GM18499 (cell line): ENCODE measurements around the gene MACROH2A1.

ENCODE experiments used
- ATAC-seq: cut with Tn5 transposase; IDR thresholded peaks from one replicate; pipeline ENCODE4 v1.9.1; 2021; ENCODE audit warnings: moderate number of reproducible peaks; ENCODE audit not compliant: insufficient read depth, unreplicated experiment

The MACROH2A1 gene

DNA sequence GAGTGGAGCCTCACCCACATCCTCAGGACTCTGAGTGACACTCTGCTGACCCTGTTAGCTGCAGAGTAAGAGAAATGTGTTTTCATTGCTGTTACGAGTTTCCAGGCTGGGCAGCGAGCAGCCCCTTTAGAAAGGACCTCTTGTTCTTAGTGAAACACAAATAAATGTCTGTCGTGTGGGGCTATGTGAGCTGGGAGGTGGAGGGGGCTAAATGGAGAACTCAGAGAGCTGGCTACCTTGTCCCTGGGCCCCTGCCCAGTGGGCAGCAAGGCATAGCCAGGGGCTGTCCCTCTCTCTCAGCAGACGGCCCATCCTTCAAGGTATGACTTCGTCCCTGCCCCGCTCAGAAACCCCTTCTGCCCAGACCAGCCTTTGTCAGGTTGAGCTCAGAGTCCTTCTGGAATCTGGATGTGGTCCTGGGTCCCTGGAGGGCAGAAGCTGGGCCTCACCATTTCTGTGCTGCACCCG, 38.0 kb upstream of the MACROH2A1 start:
- no peak for ATAC-seq

DNA sequence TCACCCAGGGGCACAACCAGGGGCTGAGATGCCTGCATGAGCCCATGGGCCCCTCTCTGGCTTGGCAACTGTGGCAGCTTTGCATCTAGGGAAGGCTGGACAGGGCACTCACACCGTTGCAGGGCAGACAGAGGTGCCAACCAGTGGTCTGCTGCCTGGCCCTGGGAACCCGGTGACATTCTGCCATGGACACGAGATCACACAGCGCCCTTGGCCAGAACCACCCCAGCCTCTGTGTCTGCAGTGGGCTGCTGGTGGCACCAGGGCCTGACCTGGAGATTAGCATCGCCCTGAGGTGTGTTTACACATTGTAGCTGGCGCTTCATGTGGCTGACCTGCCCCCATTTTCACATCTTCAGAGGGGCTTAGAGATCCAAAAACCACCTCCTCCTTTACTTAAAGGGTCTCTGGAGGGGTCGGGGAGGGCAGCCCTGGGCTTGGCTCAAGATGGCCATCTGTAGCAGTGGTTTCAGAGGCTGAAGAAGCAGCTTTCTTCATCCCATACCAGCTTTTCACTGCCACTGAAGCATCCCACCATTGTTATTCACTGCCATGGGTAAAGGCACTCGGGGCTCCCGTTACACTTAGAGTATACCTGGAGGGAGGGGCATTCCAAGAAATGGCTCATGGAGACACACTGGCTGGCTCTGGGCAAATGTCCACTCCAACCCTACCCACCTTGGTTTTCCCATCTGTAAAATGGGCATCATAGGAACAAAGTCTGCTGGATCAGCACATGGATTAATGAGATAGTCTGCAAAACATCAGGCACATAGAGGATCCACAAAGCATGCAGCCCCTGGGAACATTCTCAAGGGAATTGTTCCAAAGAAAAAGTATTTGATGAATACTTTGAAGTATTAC, 36.7 kb upstream of the MACROH2A1 start:
- ATAC-seq = no peak

DNA sequence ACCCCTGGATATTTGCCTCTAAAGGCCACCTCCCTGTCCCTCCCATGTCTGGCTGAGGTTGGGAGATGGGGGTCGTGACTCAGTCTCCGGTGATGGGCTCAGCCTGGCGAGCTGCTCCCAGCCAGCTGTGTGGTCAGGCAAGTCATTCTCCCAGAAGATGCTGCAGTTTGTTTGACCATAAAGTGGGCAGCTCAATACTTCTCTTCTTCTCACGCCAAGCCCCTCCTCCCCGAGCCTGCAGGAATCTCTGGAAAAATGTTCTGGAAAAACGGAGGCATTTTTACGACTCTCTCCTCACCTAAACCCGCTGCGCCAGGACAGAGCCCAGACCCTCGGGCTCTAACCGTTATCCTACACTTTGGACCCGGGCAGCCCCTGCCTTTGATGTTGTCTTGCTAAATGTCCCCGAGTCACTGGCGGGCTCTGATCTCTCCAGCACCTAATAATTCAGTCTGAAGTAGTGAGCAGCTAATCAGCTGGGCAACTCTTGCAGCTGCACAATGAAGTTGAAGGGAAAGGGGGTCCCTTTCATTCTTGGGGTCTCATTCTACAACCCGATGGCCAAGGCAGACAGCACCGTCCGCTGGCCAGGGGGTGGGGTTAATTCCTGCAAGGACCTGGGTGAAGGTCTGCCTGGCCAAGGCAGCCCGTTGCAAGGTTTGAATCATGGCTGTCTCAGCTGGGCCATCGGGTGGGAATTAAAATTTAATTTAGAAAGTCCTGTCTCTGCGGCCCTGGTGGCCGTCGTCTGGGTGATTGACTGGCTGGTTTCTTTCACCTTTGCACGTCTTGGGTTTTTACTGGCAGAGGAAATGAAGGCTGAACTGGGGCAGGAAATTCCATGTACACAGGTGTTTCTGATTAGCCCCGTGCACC, 35.8 kb upstream of the MACROH2A1 start:
- no peak for ATAC-seq

DNA sequence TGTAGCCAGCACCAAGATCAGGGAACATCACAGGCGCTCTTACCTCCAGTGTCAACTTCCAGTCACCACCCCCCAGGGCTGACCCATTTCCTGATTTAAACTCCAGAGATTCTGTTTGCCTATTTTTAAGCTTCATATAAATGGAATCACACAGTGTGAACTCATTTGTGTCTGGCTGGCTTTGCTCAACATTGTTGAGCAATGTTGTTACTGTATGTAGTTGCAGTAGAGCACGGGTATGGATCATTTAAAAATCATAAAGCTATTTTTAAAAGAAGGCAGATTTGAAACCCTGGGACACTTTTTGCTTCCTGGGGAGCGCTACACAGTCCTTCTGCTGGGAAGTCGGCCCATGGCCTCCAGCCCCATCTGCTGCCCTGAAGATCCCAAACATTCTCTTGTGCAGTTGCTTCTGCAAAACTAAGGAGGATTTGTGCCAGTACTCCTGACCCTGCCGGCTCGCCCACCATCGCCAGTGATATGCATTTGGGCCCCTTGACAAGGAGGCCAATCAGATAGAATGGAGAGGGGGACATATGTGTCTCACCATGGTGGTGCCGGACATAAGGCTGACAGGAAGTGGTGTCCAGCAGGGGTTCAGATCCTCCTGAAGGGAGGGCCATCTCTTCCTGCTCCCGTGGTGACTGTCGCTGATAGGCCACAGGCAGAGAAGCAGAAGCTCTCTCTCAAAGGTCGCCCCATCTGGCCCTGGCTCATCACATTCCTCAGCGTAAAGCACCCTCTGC, 34.8 kb upstream of the MACROH2A1 start:
- no peak for ATAC-seq

GRCh38 chr5:135432113-135432512, 33.1 kb upstream of the MACROH2A1 start:
- no peak for ATAC-seq

DNA sequence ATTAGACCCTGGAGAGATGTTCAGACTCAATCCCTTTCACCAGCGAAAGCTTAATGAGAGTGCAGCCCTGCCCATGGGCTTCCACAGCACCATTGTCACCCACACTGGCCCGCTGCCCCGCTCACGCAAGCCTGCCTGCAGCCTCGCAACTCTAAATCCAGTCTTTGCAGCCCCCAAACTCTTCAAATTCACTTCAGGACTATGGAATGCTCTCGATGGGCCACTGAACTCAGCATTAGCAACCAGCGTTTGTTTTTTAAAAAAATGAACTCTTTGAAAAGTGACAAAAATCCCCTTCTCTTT, 31.1 kb upstream of the MACROH2A1 start:
- ATAC-seq = no peak

- no peak for ATAC-seq
These were observed 30.5 kb upstream of the MACROH2A1 start for GRCh38 chr5:135429301-135430134.

- ATAC-seq = no peak
These were observed 29.6 kb upstream of the MACROH2A1 start for GRCh38 chr5:135428586-135428985.

DNA sequence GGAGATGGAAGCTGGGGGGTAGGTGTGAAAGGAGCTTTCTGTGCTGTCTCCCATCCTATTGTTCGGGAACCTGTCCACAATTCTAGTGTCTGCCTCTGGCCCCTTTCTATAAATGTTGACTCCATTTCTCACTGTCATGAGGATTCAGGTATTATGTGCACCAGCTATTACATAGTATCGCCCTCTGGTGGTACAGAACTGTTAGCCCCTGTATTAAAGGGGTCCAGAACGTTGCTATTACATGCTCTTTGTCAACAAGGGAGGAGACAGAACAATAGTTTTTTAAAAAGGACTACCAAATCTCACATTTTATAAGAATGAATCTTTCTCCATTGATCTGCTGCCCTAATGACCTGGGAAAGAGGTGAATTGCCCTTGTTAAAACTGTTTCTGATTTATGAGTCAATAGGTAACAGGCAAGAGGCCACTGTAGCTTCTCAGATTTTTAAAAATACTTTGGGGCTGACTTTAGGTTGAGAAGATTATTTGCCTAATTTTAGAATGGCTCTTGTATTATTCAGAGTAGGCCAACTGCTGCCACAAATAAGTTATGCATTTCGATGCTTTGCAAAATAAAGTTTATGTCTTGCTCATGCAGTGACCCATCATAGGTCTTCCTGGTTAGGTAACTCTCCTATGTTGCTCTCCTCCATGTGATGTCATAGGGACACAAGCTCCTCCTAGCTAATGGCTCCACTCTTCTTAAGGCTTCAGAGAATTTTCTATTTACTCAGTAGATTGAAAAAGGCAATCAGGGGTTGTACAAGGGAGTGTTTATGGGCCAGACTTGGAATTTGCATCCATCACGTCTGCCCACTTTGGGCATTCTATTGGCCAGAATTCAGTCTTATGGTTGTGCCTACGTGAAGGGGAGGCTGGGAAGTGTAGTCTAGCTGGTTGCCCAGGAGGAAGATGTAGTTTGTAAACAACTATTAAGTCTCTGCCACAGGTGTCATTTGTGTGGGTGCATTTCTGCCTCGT, 27.4 kb upstream of the MACROH2A1 start:
- ATAC-seq = no peak

DNA sequence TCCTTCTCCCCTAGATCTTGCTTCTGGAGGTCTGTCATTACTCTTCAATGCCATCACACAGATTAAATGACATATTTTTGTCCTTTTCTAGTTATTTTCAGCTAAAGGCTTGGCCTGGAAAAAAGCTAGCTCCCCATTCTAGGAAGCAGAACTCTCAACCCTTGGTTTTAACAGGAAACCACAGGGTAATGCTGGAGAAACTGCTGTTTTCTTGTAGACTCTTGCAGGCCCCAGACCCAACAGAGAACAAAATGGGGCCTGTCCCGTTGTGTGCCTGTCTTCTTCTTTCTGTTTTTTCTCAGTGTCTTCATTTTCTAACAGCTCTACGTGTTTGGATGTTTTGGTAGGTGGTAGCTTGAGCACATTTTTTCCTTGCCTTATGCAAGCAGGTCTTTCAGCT, 26.6 kb upstream of the MACROH2A1 start:
- no peak for ATAC-seq

DNA sequence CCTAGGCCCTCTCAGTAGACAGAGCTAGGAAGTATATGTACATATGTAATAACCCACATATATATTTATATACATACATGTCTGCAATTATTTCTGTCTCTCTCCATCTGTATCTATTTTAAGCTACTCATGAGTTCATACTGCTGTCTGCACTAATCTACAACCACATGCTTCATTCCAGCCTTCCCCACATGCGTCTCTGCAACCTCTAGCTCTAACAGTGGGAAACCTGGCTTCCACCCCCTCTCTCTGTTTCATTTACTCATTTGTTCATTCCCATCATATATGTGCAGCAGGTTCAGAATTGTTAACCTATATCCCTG, 24.8 kb upstream of the MACROH2A1 start:
- ATAC-seq = no peak

DNA sequence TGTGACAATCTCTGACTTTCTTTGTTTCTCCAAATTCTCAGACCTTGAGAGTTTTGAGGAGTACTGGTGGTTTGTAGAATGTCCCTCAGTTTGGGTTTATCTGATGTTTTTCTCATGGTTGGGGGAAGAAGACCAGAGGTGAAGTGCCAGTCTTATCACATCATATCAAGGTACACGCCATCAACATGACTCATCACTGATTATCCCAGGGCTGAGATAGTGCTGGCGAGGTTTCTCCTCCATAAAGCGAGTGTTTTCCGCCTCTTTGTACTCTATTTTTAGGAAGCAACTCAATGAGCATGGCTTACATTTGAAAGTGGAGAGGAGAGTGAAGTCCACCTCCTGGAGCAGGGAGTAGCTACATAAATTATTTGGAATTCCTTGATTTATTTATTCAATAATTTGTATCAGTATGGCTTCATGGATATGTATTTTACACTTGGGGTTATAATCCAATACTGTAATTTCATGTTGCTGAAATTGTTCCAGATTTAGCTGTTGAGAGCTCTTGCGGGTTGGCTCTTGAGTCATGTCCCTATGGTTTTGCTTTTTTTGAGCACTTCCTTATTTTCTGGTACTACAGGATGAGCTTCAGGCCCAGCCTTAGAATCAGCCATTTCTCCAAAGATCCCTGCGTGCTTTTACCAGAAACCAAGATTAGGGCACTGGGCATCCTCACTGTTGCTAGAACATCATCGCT, 24.3 kb upstream of the MACROH2A1 start:
- ATAC-seq = no peak

GRCh38 chr5:135422419-135422818, 23.4 kb upstream of the MACROH2A1 start:
- no peak for ATAC-seq

GRCh38 chr5:135417083-135417482, 18.1 kb upstream of the MACROH2A1 start:
- no peak for ATAC-seq

GRCh38 chr5:135405082-135405481, 6.1 kb upstream of the MACROH2A1 start:
- ATAC-seq = no peak

DNA sequence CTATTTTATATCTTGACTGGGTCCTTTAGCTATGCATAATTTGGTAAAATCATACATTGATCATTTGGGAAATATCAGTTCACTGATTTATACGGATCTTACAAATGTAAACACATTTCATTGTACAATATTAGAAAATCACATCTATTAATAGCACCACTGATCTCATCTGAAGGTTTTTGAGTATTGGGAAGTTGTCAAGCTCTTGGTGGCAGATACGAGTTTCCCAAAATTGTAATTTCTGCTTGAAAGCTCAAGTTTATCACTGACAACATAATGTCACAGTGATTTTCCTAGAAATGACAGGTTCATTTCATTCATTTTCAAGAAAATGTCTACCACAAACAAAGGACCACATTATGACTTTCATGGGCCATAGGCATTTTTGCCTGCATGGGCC, 3.0 kb upstream of the MACROH2A1 start:
- ATAC-seq = no peak

- ATAC-seq = no peak
These were observed 1.8 kb upstream of the MACROH2A1 start for GRCh38 chr5:135400866-135401265.

DNA sequence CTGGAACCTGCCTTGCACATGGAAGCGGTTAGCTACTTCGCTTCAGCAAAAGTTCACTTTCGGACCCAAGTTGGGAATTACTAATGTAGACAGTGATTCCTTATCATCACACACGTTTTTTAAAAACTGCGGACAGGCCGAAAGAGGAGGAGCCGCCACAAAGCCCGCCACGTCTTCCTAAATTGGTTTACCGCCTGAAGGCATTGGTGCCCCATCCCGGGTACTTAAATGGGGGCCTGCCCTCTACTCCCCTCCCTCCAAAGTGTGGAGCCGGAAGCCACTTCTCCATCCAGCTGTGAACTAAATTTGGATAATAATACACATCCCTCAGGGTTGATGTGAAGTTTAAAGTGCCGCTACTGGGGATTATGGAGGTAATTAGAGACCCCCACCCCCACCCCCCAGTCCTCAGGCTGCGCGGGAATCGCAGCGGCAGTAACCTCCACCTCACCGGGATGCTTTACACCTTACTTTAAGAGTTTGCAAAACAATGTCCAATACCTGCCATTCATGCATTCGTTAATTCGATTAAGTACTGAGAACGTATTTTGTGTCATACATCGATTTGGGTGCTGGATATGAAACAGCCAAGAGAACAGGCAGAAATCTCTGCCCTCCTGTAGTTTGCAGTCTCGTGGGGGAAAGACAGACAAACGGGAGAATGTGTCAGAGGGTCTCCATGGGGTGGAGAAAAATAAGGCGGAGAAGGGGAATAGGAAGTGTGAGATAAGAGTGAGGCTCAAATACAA, 937 bp upstream of the MACROH2A1 start:
- no peak for ATAC-seq
